ENCODE data around the gene C2CD3.

C2CD3 gene

DNA sequence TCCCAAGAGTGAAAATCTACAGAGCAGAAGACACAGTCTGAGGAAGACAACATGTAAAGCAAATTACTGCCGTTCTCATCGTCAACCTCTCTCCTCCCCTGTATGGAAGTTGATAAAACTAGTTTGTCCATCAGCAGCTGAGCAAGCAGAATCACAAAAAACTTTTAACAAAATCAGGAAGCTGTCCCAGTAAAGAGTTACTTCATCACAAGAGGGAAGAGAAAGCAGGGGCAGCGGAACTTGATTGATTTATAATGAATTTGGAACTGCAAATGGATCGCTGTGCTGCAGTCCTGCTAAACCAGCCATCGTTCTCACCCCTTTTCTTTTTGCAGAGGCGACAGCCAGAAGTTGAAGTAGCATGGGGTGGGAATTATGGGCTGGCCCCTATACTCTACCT, 148.3 kb downstream of the C2CD3 start:
- TF ChIP-seq SIN3A (IDR thresholded peaks at IDR 0.05; ENCODE audit: borderline replicate concordance, insufficient read depth, low read length) (no peak), TAF1 (IDR thresholded peaks at IDR 0.05; ENCODE audit: borderline replicate concordance, insufficient read depth, low read length) (no peak), REST (IDR thresholded peaks at IDR 0.05; ENCODE audit: insufficient read depth in 1 of 2, low read depth in 2 of 2, low read length in 2 of 2) (no peak), POLR2AphosphoS5 (IDR thresholded peaks at IDR 0.05; ENCODE audit: low read depth, low read length) (no peak), FOXP2 (optimal IDR thresholded peaks at IDR 0.05; ENCODE audit: borderline replicate concordance, extremely low read depth, extremely low read length, insufficient read depth) (no peak)

GRCh38 chr11:74021998-74022397, 148.8 kb downstream of the C2CD3 start:
- TF ChIP-seq REST (IDR thresholded peaks at IDR 0.05; ENCODE audit: insufficient read depth in 1 of 2, low read depth in 2 of 2, low read length in 2 of 2), result no peak
- TF ChIP-seq SIN3A (IDR thresholded peaks at IDR 0.05; ENCODE audit: borderline replicate concordance, insufficient read depth, low read length), result no peak

- no peak for TF ChIP-seq SIN3A (IDR thresholded peaks at IDR 0.05; ENCODE audit: borderline replicate concordance, insufficient read depth, low read length)
- TF ChIP-seq FOXP2 (optimal IDR thresholded peaks at IDR 0.05; ENCODE audit: borderline replicate concordance, extremely low read depth, extremely low read length, insufficient read depth), result no peak
- TF ChIP-seq POLR2AphosphoS5 (IDR thresholded peaks at IDR 0.05; ENCODE audit: low read depth, low read length), result no peak
- TF ChIP-seq REST (IDR thresholded peaks at IDR 0.05; ENCODE audit: insufficient read depth in 1 of 2, low read depth in 2 of 2, low read length in 2 of 2), result no peak
- no peak for TF ChIP-seq TAF1 (IDR thresholded peaks at IDR 0.05; ENCODE audit: borderline replicate concordance, insufficient read depth, low read length)
Measured at GRCh38 chr11:74020539-74020938, 150.3 kb downstream of the C2CD3 start.

DNA sequence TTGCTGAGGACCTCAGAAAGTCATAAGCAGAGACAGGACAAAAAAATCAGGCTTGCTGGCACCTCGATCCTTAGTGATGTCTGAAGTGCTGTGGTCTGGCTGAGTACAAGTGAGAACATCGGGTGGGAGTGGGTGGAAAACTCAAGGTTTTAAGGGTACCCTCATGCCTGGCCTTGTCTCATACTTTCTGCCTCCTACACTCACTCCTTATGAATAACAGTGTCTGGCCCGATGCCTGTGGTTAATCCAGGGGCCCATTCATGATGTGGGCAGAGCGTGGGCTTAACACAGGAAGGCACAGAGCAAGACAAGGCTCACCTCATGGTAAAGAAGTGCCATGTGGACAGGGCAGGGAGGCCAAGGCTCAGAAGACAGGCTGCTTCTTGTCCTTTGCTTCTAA, 150.9 kb downstream of the C2CD3 start:
- TF ChIP-seq SIN3A (IDR thresholded peaks at IDR 0.05; ENCODE audit: borderline replicate concordance, insufficient read depth, low read length) (no peak), REST (IDR thresholded peaks at IDR 0.05; ENCODE audit: insufficient read depth in 1 of 2, low read depth in 2 of 2, low read length in 2 of 2) (no peak), POLR2AphosphoS5 (IDR thresholded peaks at IDR 0.05; ENCODE audit: low read depth, low read length) (no peak), FOXP2 (optimal IDR thresholded peaks at IDR 0.05; ENCODE audit: borderline replicate concordance, extremely low read depth, extremely low read length, insufficient read depth) (no peak), TAF1 (IDR thresholded peaks at IDR 0.05; ENCODE audit: borderline replicate concordance, insufficient read depth, low read length) (no peak)

GRCh38 chr11:74019104-74019738, 151.6 kb downstream of the C2CD3 start:
- TF ChIP-seq REST (IDR thresholded peaks at IDR 0.05; ENCODE audit: insufficient read depth in 1 of 2, low read depth in 2 of 2, low read length in 2 of 2) (no peak), POLR2AphosphoS5 (IDR thresholded peaks at IDR 0.05; ENCODE audit: low read depth, low read length) (no peak), SIN3A (IDR thresholded peaks at IDR 0.05; ENCODE audit: borderline replicate concordance, insufficient read depth, low read length) (no peak), FOXP2 (optimal IDR thresholded peaks at IDR 0.05; ENCODE audit: borderline replicate concordance, extremely low read depth, extremely low read length, insufficient read depth) (no peak), TAF1 (IDR thresholded peaks at IDR 0.05; ENCODE audit: borderline replicate concordance, insufficient read depth, low read length) (no peak)
